Stimulated activated naive CD8-positive, alpha-beta T cell treated with anti-CD3 and anti-CD28 coated beads, Interleukin-15, amount 100 ng/mL, for 72 hours (primary cell): ENCODE results near the gene BICC1.

Experiments
- ATAC-seq: fragments of 150-1000 bp; cut with Tn5 transposase; 2 replicates; pipeline ENCODE4 v1.10.0; 2021; ENCODE audit warnings: mild to moderate bottlenecking, moderate library complexity
- DNase-seq, 2 donors: peaks; one replicate each; pipeline ENCODE4 v3.0.0; 2021 to 2022
- H3K27ac Mint-ChIP-seq, 2 donors: one replicate each; pipeline ENCODE4 v1.8.0; 2022; ENCODE audit warnings: mild to moderate bottlenecking in 2 of 2, mixed read lengths in 2 of 2, moderate library complexity in 2 of 2
- H3K27me3 Mint-ChIP-seq: one replicate; pipeline ENCODE4 v1.8.0; 2022; ENCODE audit warnings: mixed read lengths
- H3K4me1 Mint-ChIP-seq: one replicate; pipeline ENCODE4 v1.8.0; 2022; ENCODE audit warnings: mild to moderate bottlenecking, mixed read lengths
- H3K4me3 Mint-ChIP-seq, 2 donors: one replicate each; pipeline ENCODE4 v1.8.0; 2022; ENCODE audit warnings: mild to moderate bottlenecking in 2 of 2, mixed read lengths in 2 of 2, moderate library complexity in 1 of 2
- H3K9me3 Mint-ChIP-seq, 2 donors: one replicate each; pipeline ENCODE4 v1.8.0; 2022; ENCODE audit warnings: mixed read lengths in 2 of 2

BICC1 gene

GRCh38 chr10:58821752-58822056 lies 309.0 kb downstream of the BICC1 start:
- ATAC-seq (no peak), DNase-seq (no peak)
- H3K4me3 Mint-ChIP-seq, result no peak overlapping the region
- H3K9me3 Mint-ChIP-seq, result no peaks in the 10 kb centered on the region
- no peak overlapping the region for H3K27ac Mint-ChIP-seq
- no peaks in the 10 kb centered on the region for H3K27me3 Mint-ChIP-seq
- H3K4me1 Mint-ChIP-seq, result no peaks in the 10 kb centered on the region

GRCh38 chr10:58823983-58824382 lies 311.3 kb downstream of the BICC1 start:
- no peak for DNase-seq

GRCh38 chr10:58824396-58824795 lies 311.7 kb downstream of the BICC1 start:
- Mint-ChIP-seq H3K27ac (no peak overlapping the region), H3K4me1 (no peaks in the 10 kb centered on the region), H3K9me3 (no peaks in the 10 kb centered on the region), H3K27me3 (no peaks in the 10 kb centered on the region), H3K4me3 (no peak overlapping the region)
- DNase-seq (no peak), ATAC-seq (no peak)

More at GRCh38 chr10:58823983-58824382, 311.3 kb downstream of the BICC1 start:
- H3K9me3 Mint-ChIP-seq, result no peaks in the 10 kb centered on the region
- ATAC-seq, result no peak
- no peak overlapping the region for H3K4me3 Mint-ChIP-seq
- no peaks in the 10 kb centered on the region for H3K27me3 Mint-ChIP-seq
- no peak overlapping the region for H3K27ac Mint-ChIP-seq
- H3K4me1 Mint-ChIP-seq, result no peaks in the 10 kb centered on the region

GRCh38 chr10:58826694-58827093 lies 314.0 kb downstream of the BICC1 start:
- ATAC-seq, result no peak
- DNase-seq, result no peak
- no peak overlapping the region for H3K27ac Mint-ChIP-seq
- H3K4me1 Mint-ChIP-seq, result no peaks in the 10 kb centered on the region
- no peaks in the 10 kb centered on the region for H3K9me3 Mint-ChIP-seq
- H3K4me3 Mint-ChIP-seq, result no peak overlapping the region
- H3K27me3 Mint-ChIP-seq, result no peaks in the 10 kb centered on the region

GRCh38 chr10:58827381-58827780 lies 314.7 kb downstream of the BICC1 start:
- no peak overlapping the region for H3K27ac Mint-ChIP-seq
- ATAC-seq (no peak), DNase-seq (no peak)
- H3K4me1 Mint-ChIP-seq, result no peaks in the 10 kb centered on the region
- no peaks in the 10 kb centered on the region for H3K27me3 Mint-ChIP-seq
- H3K4me3 Mint-ChIP-seq, result no peak overlapping the region
- H3K9me3 Mint-ChIP-seq, result no peaks in the 10 kb centered on the region

GRCh38 chr10:58829839-58830238 lies 317.2 kb downstream of the BICC1 start:
- Mint-ChIP-seq H3K4me3 (no peak overlapping the region), H3K4me1 (no peaks in the 10 kb centered on the region), H3K27me3 (no peaks in the 10 kb centered on the region), H3K9me3 (no peaks in the 10 kb centered on the region), H3K27ac (no peak overlapping the region)
- no peak for ATAC-seq
- DNase-seq, result no peak

- no peaks in the 10 kb centered on the region for H3K9me3 Mint-ChIP-seq
- H3K27me3 Mint-ChIP-seq, result no peaks in the 10 kb centered on the region
- no peak overlapping the region for H3K4me3 Mint-ChIP-seq
Observed at GRCh38 chr10:58830697-58831096, 318.0 kb downstream of the BICC1 start.

GRCh38 chr10:58833771-58834561 lies 321.3 kb downstream of the BICC1 start:
- no peaks in the 10 kb centered on the region for H3K9me3 Mint-ChIP-seq

More at GRCh38 chr10:58830697-58831096, 318.0 kb downstream of the BICC1 start:
- no peak for ATAC-seq
- Mint-ChIP-seq H3K27ac (no peak overlapping the region), H3K4me1 (no peaks in the 10 kb centered on the region)
- no peak for DNase-seq

GRCh38 chr10:58836176-58836700 lies 323.6 kb downstream of the BICC1 start:
- Mint-ChIP-seq H3K27ac (no peak overlapping the region), H3K27me3 (peaks cover 7% of the 10 kb centered on the region), H3K4me1 (no peaks in the 10 kb centered on the region), H3K4me3 (no peak overlapping the region), H3K9me3 (no peaks in the 10 kb centered on the region)
- ATAC-seq (no peak), DNase-seq (no peak)

More at GRCh38 chr10:58833771-58834561, 321.3 kb downstream of the BICC1 start:
- Mint-ChIP-seq H3K27ac (no peak overlapping the region), H3K4me3 (no peak overlapping the region), H3K4me1 (no peaks in the 10 kb centered on the region), H3K27me3 (peaks cover 7% of the 10 kb centered on the region)
- DNase-seq (no peak), ATAC-seq (no peak)

- Mint-ChIP-seq H3K27ac (no peak overlapping the region), H3K4me1 (no peaks in the 10 kb centered on the region), H3K4me3 (no peak overlapping the region), H3K9me3 (no peaks in the 10 kb centered on the region), H3K27me3 (peaks cover 7% of the 10 kb centered on the region)
- ATAC-seq (no peak), DNase-seq (no peak)
Observed at GRCh38 chr10:58836991-58837575, 324.4 kb downstream of the BICC1 start.

- Mint-ChIP-seq H3K27ac (no peak overlapping the region), H3K9me3 (no peaks in the 10 kb centered on the region), H3K27me3 (peaks cover 7% of the 10 kb centered on the region), H3K4me1 (no peaks in the 10 kb centered on the region), H3K4me3 (no peak overlapping the region)
- DNase-seq (no peak), ATAC-seq (no peak)
Observed at GRCh38 chr10:58837826-58838225, 325.2 kb downstream of the BICC1 start.

- H3K4me1 Mint-ChIP-seq, result no peaks in the 10 kb centered on the region
- no peak for DNase-seq
- no peak for ATAC-seq
- H3K27me3 Mint-ChIP-seq, result peaks cover 7% of the 10 kb centered on the region
- no peaks in the 10 kb centered on the region for H3K9me3 Mint-ChIP-seq
- H3K4me3 Mint-ChIP-seq, result no peak overlapping the region
- H3K27ac Mint-ChIP-seq, result no peak overlapping the region
Observed at GRCh38 chr10:58838561-58839208, 326.0 kb downstream of the BICC1 start.

GRCh38 chr10:58839771-58840170 lies 327.1 kb downstream of the BICC1 start:
- Mint-ChIP-seq H3K9me3 (no peaks in the 10 kb centered on the region), H3K4me3 (no peak overlapping the region), H3K27ac (no peak overlapping the region), H3K4me1 (no peaks in the 10 kb centered on the region), H3K27me3 (peaks cover 12% of the 10 kb centered on the region)
- no peak for DNase-seq
- ATAC-seq, result no peak

- Mint-ChIP-seq H3K4me1 (no peaks in the 10 kb centered on the region), H3K27ac (no peak overlapping the region), H3K27me3 (peaks cover 14% of the 10 kb centered on the region), H3K9me3 (no peaks in the 10 kb centered on the region), H3K4me3 (no peak overlapping the region)
- ATAC-seq (no peak), DNase-seq (no peak)
Observed at GRCh38 chr10:58840840-58841435, 328.3 kb downstream of the BICC1 start.

- ATAC-seq, result no peak
Observed at GRCh38 chr10:58842860-58843376, 330.2 kb downstream of the BICC1 start.

More at GRCh38 chr10:58842860-58843376, 330.2 kb downstream of the BICC1 start:
- Mint-ChIP-seq H3K27me3 (peaks cover 7% of the 10 kb centered on the region), H3K27ac (no peak overlapping the region), H3K4me3 (no peak overlapping the region), H3K9me3 (no peaks in the 10 kb centered on the region), H3K4me1 (no peaks in the 10 kb centered on the region)
- DNase-seq, result no peak
